ENCODE measurements around the gene ACD. TPM values are rescaled to one million over a fixed set of nuclear protein-coding genes. Genes with fewer than 3 reads are reported as not detected.

Gene ACD
- total RNA-seq, 2 donors from 2014 or later: 16.9 to 20.4 TPM

DNA sequence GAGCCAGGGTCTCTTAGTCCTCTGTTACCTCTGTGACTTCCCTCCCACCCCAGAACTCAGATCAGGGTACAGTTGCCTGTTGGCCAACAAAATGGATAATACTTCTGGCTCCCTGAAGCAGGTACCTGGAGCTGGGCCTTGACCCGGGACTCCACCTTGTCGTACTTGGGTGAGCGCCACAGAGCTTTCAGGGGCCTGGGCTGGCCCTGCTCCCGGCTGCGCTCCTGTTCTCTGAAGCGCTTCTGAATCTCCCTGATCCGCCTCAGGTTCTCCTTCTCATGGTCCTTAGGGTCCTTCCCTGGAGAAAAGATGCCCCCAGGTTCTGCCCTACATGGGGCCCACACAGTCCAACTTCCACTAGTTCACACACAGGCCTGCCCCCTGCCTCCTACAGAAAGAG, 4.8 kb upstream of the ACD start:
- no peaks in the 10 kb centered on the region for H3K27me3 ChIP-seq (replicated peaks; ENCODE audit: insufficient read depth)
- H3K36me3 ChIP-seq: no peaks in the 10 kb centered on the region
- no peaks in the 10 kb centered on the region for H3K9me3 ChIP-seq
- peaks cover 19 to 32% of the 10 kb centered on the region in 2 donors for H3K4me1 ChIP-seq (ENCODE audit: control insufficient read depth in 1 of 2, low read depth in 2 of 2)
- DNase-seq (ENCODE audit: low spot score): no peak
- H3K4me3 ChIP-seq: no peak overlapping the region
- H3K27ac ChIP-seq: no peak overlapping the region
- ATAC-seq (ENCODE audit: insufficient number of reproducible peaks, low FRiP score, low read depth): no peak
- TF ChIP-seq, protein P1, sequence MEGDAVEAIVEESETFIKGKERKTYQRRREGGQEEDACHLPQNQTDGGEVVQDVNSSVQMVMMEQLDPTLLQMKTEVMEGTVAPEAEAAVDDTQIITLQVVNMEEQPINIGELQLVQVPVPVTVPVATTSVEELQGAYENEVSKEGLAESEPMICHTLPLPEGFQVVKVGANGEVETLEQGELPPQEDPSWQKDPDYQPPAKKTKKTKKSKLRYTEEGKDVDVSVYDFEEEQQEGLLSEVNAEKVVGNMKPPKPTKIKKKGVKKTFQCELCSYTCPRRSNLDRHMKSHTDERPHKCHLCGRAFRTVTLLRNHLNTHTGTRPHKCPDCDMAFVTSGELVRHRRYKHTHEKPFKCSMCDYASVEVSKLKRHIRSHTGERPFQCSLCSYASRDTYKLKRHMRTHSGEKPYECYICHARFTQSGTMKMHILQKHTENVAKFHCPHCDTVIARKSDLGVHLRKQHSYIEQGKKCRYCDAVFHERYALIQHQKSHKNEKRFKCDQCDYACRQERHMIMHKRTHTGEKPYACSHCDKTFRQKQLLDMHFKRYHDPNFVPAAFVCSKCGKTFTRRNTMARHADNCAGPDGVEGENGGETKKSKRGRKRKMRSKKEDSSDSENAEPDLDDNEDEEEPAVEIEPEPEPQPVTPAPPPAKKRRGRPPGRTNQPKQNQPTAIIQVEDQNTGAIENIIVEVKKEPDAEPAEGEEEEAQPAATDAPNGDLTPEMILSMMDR (IDR thresholded peaks at IDR 0.05): no peak

DNA sequence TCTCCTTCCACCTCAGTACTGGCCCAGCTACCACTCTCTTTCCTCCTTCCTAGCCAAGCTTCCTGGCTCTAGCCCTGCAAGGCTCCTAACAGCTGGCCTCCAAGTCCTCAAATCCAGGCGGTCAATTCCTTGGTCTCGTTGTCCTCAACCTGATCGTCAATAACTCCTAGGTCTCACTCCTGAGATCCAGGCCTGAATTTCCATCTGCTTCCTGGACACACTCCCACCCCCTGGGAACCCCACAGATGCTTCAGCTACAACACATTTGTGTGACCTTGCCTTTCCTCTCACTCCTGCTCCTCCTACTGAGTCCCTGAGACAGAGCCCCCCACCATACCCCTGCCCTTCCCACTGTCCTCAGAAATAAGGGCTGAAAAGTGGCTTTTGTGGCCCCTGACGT, 4.2 kb upstream of the ACD start:
- DNase-seq (ENCODE audit: low spot score) (no peak), ATAC-seq (ENCODE audit: insufficient number of reproducible peaks, low FRiP score, low read depth) (no peak)
- peaks cover 21 to 37% of the 10 kb centered on the region in 2 donors for H3K4me1 ChIP-seq (ENCODE audit: control insufficient read depth in 1 of 2, low read depth in 2 of 2)
- no peak overlapping the region for H3K4me3 ChIP-seq
- H3K9me3 ChIP-seq: no peaks in the 10 kb centered on the region
- TF ChIP-seq, protein P1 (IDR thresholded peaks at IDR 0.05): no peak
- no peak overlapping the region for H3K27ac ChIP-seq
- no peaks in the 10 kb centered on the region for H3K36me3 ChIP-seq
- H3K27me3 ChIP-seq (replicated peaks; ENCODE audit: insufficient read depth): no peaks in the 10 kb centered on the region

DNA sequence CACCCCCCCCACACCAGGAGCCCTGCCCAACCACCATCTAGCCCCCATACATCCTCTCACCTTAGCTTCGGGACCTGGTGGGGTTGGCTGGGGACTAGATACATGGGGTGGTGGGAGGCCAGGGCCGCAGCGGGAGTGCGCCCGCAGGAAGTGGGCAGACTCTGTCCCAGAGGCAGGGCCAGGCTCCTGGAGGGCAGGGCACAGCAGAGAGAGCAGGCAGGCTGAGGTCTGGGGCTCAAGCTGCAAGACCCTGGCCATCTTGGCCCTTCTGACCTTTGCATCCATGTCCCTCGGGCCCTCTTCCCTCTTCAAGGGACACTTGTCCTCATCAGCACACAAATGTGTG, 3.8 kb upstream of the ACD start:
- ATAC-seq (ENCODE audit: insufficient number of reproducible peaks, low FRiP score, low read depth) (no peak), DNase-seq (ENCODE audit: low spot score) (no peak)
- no peaks in the 10 kb centered on the region for H3K36me3 ChIP-seq
- H3K27ac ChIP-seq: no peak overlapping the region
- H3K27me3 ChIP-seq (replicated peaks; ENCODE audit: insufficient read depth): no peaks in the 10 kb centered on the region
- no peak overlapping the region for H3K4me3 ChIP-seq
- TF ChIP-seq, protein P1 (IDR thresholded peaks at IDR 0.05): no peak
- H3K9me3 ChIP-seq: no peaks in the 10 kb centered on the region
- H3K4me1 ChIP-seq (ENCODE audit: control insufficient read depth in 1 of 2, low read depth in 2 of 2): peaks cover 25 to 41% of the 10 kb centered on the region in 2 donors

DNA sequence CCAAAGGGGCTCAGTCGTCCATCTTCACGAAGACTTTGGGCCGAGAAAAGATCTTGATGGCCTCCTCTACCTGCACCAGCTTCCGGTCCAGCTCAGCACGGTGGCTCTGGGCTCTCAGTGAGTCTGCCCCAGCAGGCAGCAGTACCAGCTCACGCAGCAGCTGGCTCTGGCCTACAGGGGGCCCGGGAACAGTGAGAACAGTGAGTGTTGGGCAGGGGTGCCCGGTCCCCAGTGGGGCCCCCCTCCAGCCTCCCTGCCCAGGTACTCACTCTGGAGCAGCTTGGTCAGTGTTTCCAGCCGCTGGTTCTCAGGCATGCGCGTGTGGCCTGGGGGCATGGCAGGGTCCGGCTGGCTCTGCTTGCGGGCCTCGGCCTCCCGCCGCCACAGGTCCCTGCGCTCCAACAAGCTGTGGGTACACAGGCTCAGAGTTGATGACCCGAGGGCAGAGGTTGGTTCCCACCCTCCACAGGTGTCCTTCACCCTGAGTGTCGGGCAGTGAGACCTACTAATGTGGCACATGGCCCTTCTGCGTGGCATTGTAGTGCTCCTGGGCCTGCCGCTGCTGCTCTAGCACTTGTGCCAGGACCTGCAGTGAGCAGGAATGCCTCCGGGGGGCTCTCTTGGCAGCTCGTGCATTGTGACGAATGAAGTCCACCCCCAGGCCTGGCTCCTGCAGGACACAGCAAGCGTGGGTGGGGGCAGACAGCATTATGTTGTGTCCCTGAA, 3.3 kb upstream of the ACD start:
- no peaks in the 10 kb centered on the region for H3K27me3 ChIP-seq (replicated peaks; ENCODE audit: insufficient read depth)
- no peak overlapping the region for H3K4me3 ChIP-seq
- TF ChIP-seq, protein P1 (IDR thresholded peaks at IDR 0.05): no peak
- H3K36me3 ChIP-seq: peaks cover 3% of the 10 kb centered on the region
- H3K4me1 ChIP-seq (ENCODE audit: control insufficient read depth in 1 of 2, low read depth in 2 of 2): peaks cover 26 to 42% of the 10 kb centered on the region in 2 donors
- ATAC-seq (ENCODE audit: insufficient number of reproducible peaks, low FRiP score, low read depth): no peak
- no peak for DNase-seq (ENCODE audit: low spot score)
- H3K9me3 ChIP-seq: no peaks in the 10 kb centered on the region
- no peak overlapping the region for H3K27ac ChIP-seq

DNA sequence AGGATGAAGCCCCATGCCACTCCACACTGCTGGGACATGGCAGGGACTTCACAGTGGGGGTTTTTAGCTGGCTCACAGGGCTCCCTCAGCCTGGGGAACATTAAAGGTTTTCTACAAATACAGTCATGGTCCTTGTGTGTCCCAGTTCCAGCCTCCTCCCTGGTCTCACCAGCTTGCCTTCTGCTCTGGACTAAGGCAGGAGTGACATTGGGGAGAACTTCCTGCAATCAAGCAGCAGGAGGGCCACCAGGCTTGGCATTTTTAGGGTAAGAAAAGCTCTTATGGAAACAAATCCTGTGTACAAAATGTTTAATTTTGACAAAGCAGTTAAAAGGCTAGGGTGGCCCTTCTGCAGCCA, 2.6 kb upstream of the ACD start:
- H3K4me3 ChIP-seq: no peak overlapping the region
- no peak overlapping the region for H3K27ac ChIP-seq
- no peaks in the 10 kb centered on the region for H3K27me3 ChIP-seq (replicated peaks; ENCODE audit: insufficient read depth)
- H3K9me3 ChIP-seq: no peaks in the 10 kb centered on the region
- TF ChIP-seq, protein P1 (IDR thresholded peaks at IDR 0.05): no peak
- DNase-seq (ENCODE audit: low spot score) (no peak), ATAC-seq (ENCODE audit: insufficient number of reproducible peaks, low FRiP score, low read depth) (no peak)
- H3K4me1 ChIP-seq (ENCODE audit: control insufficient read depth in 1 of 2, low read depth in 2 of 2): peaks cover 25 to 37% of the 10 kb centered on the region in 2 donors
- peaks cover 10% of the 10 kb centered on the region for H3K36me3 ChIP-seq

Data from thoracic aorta (tissue), 2 donors.